Brain microvascular endothelial cell (primary cell): ENCODE measurements around the gene GLYR1.

Source experiments
- DNase-seq: peaks from one replicate; pipeline ENCODE4 v3.0.0-alpha.2; 2020
- H3K27ac ChIP-seq: fragments of 250-450 bp; sonication (Bioruptor Pico); 2 replicates; pipeline ENCODE4 v1.5.1; 2020; ENCODE audit warnings: mild to moderate bottlenecking, moderate library complexity
- H3K27me3 ChIP-seq: fragments of 250-450 bp; sonication (Bioruptor Pico); replicated peaks from 2 replicates; pipeline ENCODE4 v1.5.1; 2020; ENCODE audit warnings: mild to moderate bottlenecking
- H3K36me3 ChIP-seq: fragments of 250-450 bp; sonication (Bioruptor Pico); replicated peaks from 2 replicates; pipeline ENCODE4 v1.5.1; 2020; ENCODE audit warnings: mild to moderate bottlenecking
- H3K4me3 ChIP-seq: 2 replicates; pipeline ENCODE4 v1.5.1; 2011; ENCODE audit warnings: low read depth, mild to moderate bottlenecking, control low read depth, low read length, moderate library complexity
- CTCF ChIP-seq: IDR thresholded peaks from 2 replicates; pipeline ENCODE4 v1.5.1; 2011; ENCODE audit warnings: low read depth, mild to moderate bottlenecking, moderate library complexity, low read length, control low read depth, inconsistent platforms; ENCODE audit errors: missing control alignments
- in situ Hi-C: cut with HindIII; loops from 2 replicates; pipeline ENCODE4 v1.10.0; 2017; ENCODE audit warnings: low sequenced_read_pairs, low pct_ligation_motif_present

Gene GLYR1

GRCh38 chr16:4783251-4783950, 63.7 kb downstream of the GLYR1 start:
- no peak for TF ChIP-seq CTCF
- in situ Hi-C loops: no loop called here
- no peak overlapping the region for H3K4me3 ChIP-seq
- no peak overlapping the region for H3K27ac ChIP-seq
- no peak for DNase-seq
- no peaks in the 10 kb centered on the region for H3K27me3 ChIP-seq
- H3K36me3 ChIP-seq: no peaks in the 10 kb centered on the region

GRCh38 chr16:4780235-4780634, 66.9 kb downstream of the GLYR1 start:
- TF ChIP-seq CTCF: no peak
- no peaks in the 10 kb centered on the region for H3K27me3 ChIP-seq
- in situ Hi-C loops: no loop called here
- no peaks in the 10 kb centered on the region for H3K36me3 ChIP-seq
- H3K4me3 ChIP-seq: no peak overlapping the region
- H3K27ac ChIP-seq: no peak overlapping the region
- DNase-seq: no peak

GRCh38 chr16:4778050-4778392, 69.1 kb downstream of the GLYR1 start:
- H3K27ac ChIP-seq: no peak overlapping the region
- in situ Hi-C loops: no loop called here
- H3K36me3 ChIP-seq: no peaks in the 10 kb centered on the region
- no peak for DNase-seq
- no peaks in the 10 kb centered on the region for H3K27me3 ChIP-seq
- no peak for TF ChIP-seq CTCF
- no peak overlapping the region for H3K4me3 ChIP-seq

GRCh38 chr16:4777339-4778049, 69.6 kb downstream of the GLYR1 start:
- no peak for DNase-seq
- H3K4me3 ChIP-seq: no peak overlapping the region
- H3K27ac ChIP-seq: no peak overlapping the region
- no peaks in the 10 kb centered on the region for H3K27me3 ChIP-seq
- H3K36me3 ChIP-seq: no peaks in the 10 kb centered on the region
- no peak for TF ChIP-seq CTCF
- in situ Hi-C loops: no loop called here

GRCh38 chr16:4776141-4776705, 70.9 kb downstream of the GLYR1 start:
- H3K27ac ChIP-seq: no peak overlapping the region
- no peak for TF ChIP-seq CTCF
- H3K27me3 ChIP-seq: no peaks in the 10 kb centered on the region
- no peak overlapping the region for H3K4me3 ChIP-seq
- no peaks in the 10 kb centered on the region for H3K36me3 ChIP-seq
- DNase-seq: no peak
- in situ Hi-C loops: no loop called here
